ENCODE measurements around the gene DXO. TPM values are rescaled to one million over a fixed set of nuclear protein-coding genes. Genes with fewer than 3 reads are reported as not detected.
A peak's percentile ranks its signal among the peaks of the same experiment; 100 is the strongest.

Gene DXO
- total and polyA plus RNA-seq, 2 of the 4 experiments (the other 2 are of a cell fraction): 9.3 to 21.4 TPM

- TF ChIP-seq FOS (IDR thresholded peaks at IDR 0.05; ENCODE audit: low read depth, low read length) (no peak), NFE2L2 (IDR thresholded peaks at IDR 0.05; ENCODE audit: low read depth, low read length) (no peak), ELK1 (IDR thresholded peaks at IDR 0.05; ENCODE audit: borderline replicate concordance, low read depth, low read length) (no peak), RAD21 (IDR thresholded peaks at IDR 0.05; ENCODE audit: low read length) (no peak), MAZ (IDR thresholded peaks at IDR 0.05; ENCODE audit: borderline replicate concordance, low read depth, low read length) (0 out of 2 replicates have a peak, but pooled peaks have one; percentile 30), USF2 (IDR thresholded peaks at IDR 0.05; ENCODE audit: low read depth, low read length) (no peak), SMC3 (IDR thresholded peaks at IDR 0.05; ENCODE audit: low read depth, low read length) (no peak), CTCF (conservative IDR thresholded peaks at IDR 0.05; ENCODE audit: low read depth, low read length) (no peak), CHD1 (IDR thresholded peaks at IDR 0.05; ENCODE audit: low read depth, low read length) (peak; percentile 47; the same call in 1 of the 2 replicates)
- Histone ChIP-seq H3K4me3 (ENCODE audit: insufficient read depth, low read depth, low read length) (peak overlapping the region; percentile 60), H3K18ac (ENCODE audit: low read depth, low read length) (peak overlapping the region; percentile 23), H3K9ac (ENCODE audit: low read depth, low read length) (peak overlapping the region; percentile 77), H2BK120ac (ENCODE audit: low read depth, low read length) (peak overlapping the region; percentile 13; the same call in 1 of the 2 replicates), H4K91ac (ENCODE audit: insufficient read depth, low read depth, low read length) (peak overlapping the region; percentile 99), H2AK9ac (replicated peaks; ENCODE audit: low read depth, low read length, poor library complexity) (peak overlapping the region; percentile 85), H3K36me3 (ENCODE audit: control insufficient read depth, insufficient read depth, low read length) (peaks cover 25% of the 10 kb centered on the region), H2AK5ac (ENCODE audit: low read depth, low read length) (peak overlapping the region; percentile 76), H3K4me1 (ENCODE audit: control insufficient read depth, insufficient read depth, low read length) (peaks cover 11% of the 10 kb centered on the region), H4K5ac (ENCODE audit: low read depth, low read length) (peak overlapping the region; percentile 81), H3K4ac (ENCODE audit: low read depth, low read length) (peak overlapping the region; percentile 94), H2BK20ac (ENCODE audit: low read depth, low read length) (no peak overlapping the region), H3K23ac (ENCODE audit: low read depth, low read length) (peak overlapping the region; percentile 75), H3K56ac (ENCODE audit: extremely low read depth, insufficient read depth, low read length) (peak overlapping the region; percentile 59), H4K8ac (ENCODE audit: low read depth in 2 of 2, low read length in 2 of 2) (peak overlapping the region; percentile 98 to 99), H3K14ac (replicated peaks; ENCODE audit: low read depth, low read length) (peak overlapping the region; percentile 90), H3K9me3 (ENCODE audit: control insufficient read depth, insufficient read depth, low read length) (no peaks in the 10 kb centered on the region), H3K9me1 (ENCODE audit: insufficient read depth, low read length) (peaks cover 6% of the 10 kb centered on the region; the same call in 1 of the 2 replicates), H2BK5ac (ENCODE audit: low read depth, low read length, poor library complexity, severe bottlenecking) (peak overlapping the region; percentile 91), H2AFZ (replicated peaks; ENCODE audit: low read length, poor library complexity) (peak overlapping the region; percentile 98), H3K27ac (ENCODE audit: insufficient read depth, low read length) (peak overlapping the region; percentile 93), H3K4me2 (ENCODE audit: low read depth, low read length) (peak overlapping the region; percentile 94), H2BK15ac (ENCODE audit: low read depth, low read length) (peak overlapping the region; percentile 33; the same call in 1 of the 3 replicates), H4K20me1 (ENCODE audit: insufficient read depth, low read length) (no peaks in the 10 kb centered on the region), H3K79me1 (ENCODE audit: low read depth in 1 of 2, low read length in 2 of 2) (peaks cover 19 to 47% of the 10 kb centered on the region in 2 experiments), H3K27me3 (ENCODE audit: control insufficient read depth, insufficient read depth, low read length) (no peaks in the 10 kb centered on the region)
- in situ Hi-C loops (cut with MboI; ENCODE audit: low sequenced_read_pairs) (loop anchor here (10.0 kb wide), 2 partner anchors 142 to 202 kb away; partner anchors contain the start of genes AGPAT1 and RNF5), dilution Hi-C loops (cut with HindIII; ENCODE audit: low sequenced_read_pairs, unreplicated experiment) (no loop called here), intact Hi-C loops (cut with micrococcal nuclease) (loop anchor here (1.0 kb wide), 1 partner anchor 14 kb away; the partner anchor contains the start of gene SKIC2)
- 18% methylated on average over 9 of the region's 19 CpGs; no CpG with 5 or more reads in 1 of the 2 experiments for WGBS, 2 experiments (ENCODE audit: extremely low coverage in 2 of 2, insufficient read length in 1 of 2)
- DNase-seq (peak; percentile 51), ATAC-seq (ENCODE audit: low read depth) (peak; percentile 2; the same call in 1 of the 2 replicates)
- CTCF ChIA-PET: no interaction called here
- POLR2A ChIA-PET (ENCODE audit: unreplicated experiment): interaction anchor here (1.8 kb wide), 1 partner anchor 14 kb away, joined by 10 read pairs; the partner anchor contains the start of genes NELFE and SKIC2
- BruUV-seq (replicated peaks): no TSS peak
Measured at GRCh38 chr6:31972709-31973350, 892 bp upstream of the DXO start.
